GM19463 (cell line): ENCODE measurements around the gene LARP4B.
"Not testable (repeated sequence)": the region's sequence is repeated elsewhere in the genome, so short reads cannot be mapped to it uniquely, and the experiment has no call there.

Experiments used
- ATAC-seq: cut with Tn5 transposase; IDR thresholded peaks from one replicate; pipeline ENCODE4 v1.9.1; 2021; ENCODE audit warnings: mild to moderate bottlenecking, moderate library complexity; ENCODE audit not compliant: unreplicated experiment

The LARP4B gene

DNA sequence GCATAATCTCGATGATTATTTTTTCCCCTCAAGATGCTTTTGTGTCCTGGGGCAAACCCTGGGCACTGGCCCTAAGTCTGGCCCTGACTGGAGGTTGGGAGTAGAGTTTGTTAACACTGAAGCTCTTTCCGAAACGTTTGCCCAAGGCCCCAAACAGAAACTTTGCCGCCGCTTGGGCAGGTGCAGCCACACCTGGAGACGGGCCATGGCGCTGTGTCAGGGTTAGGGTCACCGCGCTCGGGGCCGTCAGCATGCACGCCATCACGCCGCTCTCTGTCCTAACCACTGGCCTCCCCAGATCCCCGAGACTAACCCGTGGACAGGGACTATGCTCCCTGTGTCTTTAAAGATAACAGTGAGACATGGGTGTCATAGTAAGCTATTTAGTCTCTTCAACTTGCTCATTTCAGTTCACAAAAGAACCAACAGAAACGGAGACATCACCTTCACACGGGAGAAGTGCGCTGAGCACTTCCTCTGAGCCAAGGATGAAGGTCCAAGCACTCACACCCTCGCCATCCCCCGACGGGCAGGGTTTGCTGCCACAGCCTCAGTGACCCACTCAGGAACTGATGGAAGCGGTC lies 156.8 kb downstream of the LARP4B start:
- ATAC-seq, result no peak

GRCh38 chr10:774223-774622 lies 157.3 kb downstream of the LARP4B start:
- ATAC-seq, result no peak

DNA sequence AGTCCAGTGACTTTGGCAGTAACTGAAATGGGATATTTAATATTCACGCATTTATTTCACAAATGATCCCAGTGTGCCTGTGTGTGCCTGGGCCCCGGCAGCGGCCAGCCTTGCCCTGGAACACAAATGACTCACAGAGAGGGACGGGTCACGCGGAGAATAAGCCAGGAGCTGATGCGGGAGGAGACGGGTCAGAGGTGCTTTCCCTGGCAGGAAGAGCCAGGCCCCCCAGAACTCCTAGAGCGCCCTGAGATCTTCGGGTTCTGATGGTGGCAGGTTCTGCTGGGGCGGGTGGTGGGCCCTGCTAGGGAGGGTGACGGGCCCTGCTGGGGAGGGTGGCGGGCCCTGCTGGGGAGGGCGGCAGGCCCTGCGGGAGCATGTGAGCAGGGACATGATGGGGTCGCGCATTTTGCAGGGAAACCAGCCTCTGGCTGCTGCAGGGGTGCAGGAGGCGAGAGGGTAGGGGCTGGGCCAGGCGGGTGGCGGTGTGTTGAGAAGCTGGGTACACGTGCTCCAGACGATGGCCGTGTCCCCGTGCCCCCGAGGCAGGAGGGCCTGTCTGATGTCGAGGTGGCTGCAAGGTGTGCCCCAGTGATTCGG lies 157.8 kb downstream of the LARP4B start:
- no peak for ATAC-seq

DNA sequence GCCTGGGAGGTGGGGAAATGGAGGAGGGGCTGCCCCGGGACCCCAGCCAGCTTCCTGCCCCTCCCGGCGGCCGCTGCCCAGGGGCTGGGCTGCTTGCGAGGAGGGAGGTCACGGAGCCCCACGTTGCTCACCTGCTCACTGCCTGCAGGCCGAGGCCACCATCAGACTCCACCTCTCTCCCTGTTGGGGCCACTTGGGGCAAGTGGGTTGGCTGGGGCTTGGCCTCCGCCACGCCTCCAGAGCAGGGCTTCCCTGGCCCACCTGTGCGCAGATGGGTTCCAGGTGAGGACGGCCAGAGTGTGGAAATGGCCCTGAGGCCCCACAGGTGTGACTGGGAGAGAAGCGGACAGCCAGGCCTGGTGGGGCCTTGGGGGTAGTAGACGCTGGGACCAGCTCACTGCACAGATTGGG lies 159.3 kb downstream of the LARP4B start:
- ATAC-seq, result no peak

DNA sequence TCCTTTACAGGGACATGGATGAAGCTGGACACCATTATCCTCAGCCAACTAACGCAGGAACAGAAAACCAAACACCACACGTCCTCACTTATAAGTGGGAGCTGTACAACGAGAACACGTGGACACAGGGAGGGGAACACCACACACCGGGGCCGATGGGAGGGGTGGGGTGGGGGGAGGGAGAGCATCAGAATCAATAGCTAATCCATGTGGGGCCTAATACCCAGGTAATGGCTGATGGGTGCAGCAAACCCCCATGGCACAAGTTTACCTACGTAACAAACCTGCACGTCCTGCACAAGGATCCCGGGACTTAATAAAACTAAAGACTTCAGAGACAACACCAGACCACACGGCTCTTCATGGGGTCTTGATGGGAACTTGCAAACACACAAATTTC lies 159.9 kb downstream of the LARP4B start:
- no peak for ATAC-seq

DNA sequence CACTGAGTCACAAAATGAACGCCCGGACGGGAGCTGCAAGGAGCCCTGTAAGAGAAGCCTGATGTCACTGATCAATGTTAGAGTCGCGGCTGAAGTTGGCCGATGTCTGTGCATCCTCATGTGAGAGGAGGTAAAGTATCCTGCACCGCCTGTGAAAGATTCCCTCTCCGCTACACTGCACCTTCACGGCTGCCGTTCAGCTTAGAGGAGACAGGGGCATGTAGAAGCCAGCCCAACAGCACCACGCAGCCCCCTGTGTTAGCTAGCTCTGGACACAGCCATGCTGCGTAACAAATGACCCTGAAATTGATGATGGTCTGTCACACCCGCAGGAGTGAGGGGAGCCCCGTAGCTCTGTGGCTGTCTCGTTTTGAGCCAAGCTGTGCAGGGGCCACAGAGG lies 160.5 kb downstream of the LARP4B start:
- no peak for ATAC-seq

DNA sequence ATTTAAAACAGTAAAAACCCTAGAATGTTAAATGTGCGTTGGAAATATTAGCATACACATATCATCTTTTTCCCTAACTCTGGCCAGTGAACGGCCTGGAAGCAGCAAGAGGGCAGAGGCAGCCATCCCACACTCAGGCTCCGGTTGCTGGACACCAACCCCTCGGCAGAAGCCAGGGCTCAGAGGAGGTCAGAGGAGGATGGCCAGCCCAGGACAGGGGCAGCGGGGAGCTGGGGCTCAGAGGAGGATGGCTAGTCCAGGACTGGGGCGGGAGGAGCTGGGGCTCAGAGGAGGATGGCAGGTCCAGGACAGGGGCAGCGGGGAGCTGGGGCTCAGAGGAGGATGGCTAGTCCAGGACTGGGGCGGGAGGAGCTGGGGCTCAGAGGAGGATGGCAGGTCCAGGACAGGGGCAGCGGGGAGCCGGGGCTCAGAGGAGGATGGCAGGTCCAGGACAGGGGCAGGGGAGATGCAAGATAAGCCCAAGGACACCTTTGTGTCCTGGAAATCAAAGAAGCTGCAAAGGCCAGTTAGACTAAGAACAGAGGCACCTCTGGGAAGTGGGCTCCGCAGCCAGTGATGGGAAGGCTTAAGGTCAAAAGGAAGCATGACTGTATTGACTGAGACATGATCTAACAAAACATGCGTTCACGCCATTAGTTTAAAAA lies 161.3 kb downstream of the LARP4B start:
- ATAC-seq, result not testable (repeated sequence)

GRCh38 chr10:767794-768193 lies 163.7 kb downstream of the LARP4B start:
- ATAC-seq, result no peak

DNA sequence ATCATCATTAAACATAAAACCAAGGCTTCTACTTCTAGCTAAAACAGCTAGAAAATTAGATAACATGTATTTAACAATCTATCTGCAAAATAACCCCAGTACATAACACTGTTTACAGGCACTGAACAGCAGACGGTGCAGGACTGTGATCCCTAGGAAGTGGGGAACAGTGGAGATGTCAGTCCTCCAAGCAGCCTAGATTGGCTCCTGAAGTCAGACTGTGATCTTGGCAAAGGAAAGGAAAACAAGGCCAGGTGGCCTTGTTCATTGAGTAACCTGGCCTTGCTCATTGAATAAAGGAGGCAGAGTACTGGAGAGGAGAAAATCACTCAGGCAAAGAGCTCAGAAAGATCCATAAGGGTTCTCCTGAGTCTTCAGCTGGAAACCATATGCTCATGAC lies 164.3 kb downstream of the LARP4B start:
- ATAC-seq, result no peak

- ATAC-seq, result no peak
These were observed 170.1 kb downstream of the LARP4B start for GRCh38 chr10:761376-761775.

GRCh38 chr10:760622-761021 lies 170.9 kb downstream of the LARP4B start:
- ATAC-seq, result no peak

- ATAC-seq, result no peak
These were observed 171.5 kb downstream of the LARP4B start for GRCh38 chr10:759898-760477.
